Measurements from ENCODE around the gene PIP4K2C. TPM values are rescaled to one million over a fixed set of nuclear protein-coding genes. Genes with fewer than 3 reads are reported as not detected.

Gene PIP4K2C
- total RNA-seq, 2 donors from 2014 or later = 37.4 to 51.1 TPM

GRCh38 chr12:57549203-57549908 lies 41.6 kb upstream of the PIP4K2C start:
- intact Hi-C loops (cut with DNase I) = no loop called here
- no peaks in the 10 kb centered on the region for H3K9me3 ChIP-seq
- H3K27me3 ChIP-seq (replicated peaks; ENCODE audit: insufficient read depth) = peaks cover 13% of the 10 kb centered on the region
- WGBS = 33% methylated on average over 13 of the region's 13 CpGs
- no peak overlapping the region for H3K27ac ChIP-seq
- peak overlapping the region; percentile 15 to 27 for H3K4me3 ChIP-seq
- no peaks in the 10 kb centered on the region for H3K36me3 ChIP-seq
- H3K4me1 ChIP-seq (replicated peaks) = peaks cover 7% of the 10 kb centered on the region
- no peak for DNase-seq (ENCODE audit: low spot score)
- no peak for TF ChIP-seq POLR2AphosphoS5 (IDR thresholded peaks at IDR 0.05)
- TF ChIP-seq CTCF (IDR thresholded peaks at IDR 0.05) = no peak
- TF ChIP-seq POLR2A (IDR thresholded peaks at IDR 0.05) = no peak

GRCh38 chr12:57549909-57550640 lies 40.9 kb upstream of the PIP4K2C start, which contains the start of gene KIF5A:
Gene KIF5A, plus strand, starts transcription at chr12:57550044. Its CDS starts 228 bp downstream, at chr12:57550272.
- H3K27me3 ChIP-seq (replicated peaks; ENCODE audit: insufficient read depth) = peaks cover 13% of the 10 kb centered on the region
- H3K36me3 ChIP-seq = no peaks in the 10 kb centered on the region
- intact Hi-C loops (cut with DNase I) = no loop called here
- WGBS = 4% methylated on average over 52 of the region's 52 CpGs
- no peak within 1 kb of the TSS for H3K27ac ChIP-seq
- TF ChIP-seq POLR2AphosphoS5 (IDR thresholded peaks at IDR 0.05) = no peak
- TF ChIP-seq POLR2A (IDR thresholded peaks at IDR 0.05) = no peak
- TF ChIP-seq CTCF (IDR thresholded peaks at IDR 0.05) = no peak
- H3K4me3 ChIP-seq = peak within 1 kb of the TSS; percentile 15 to 27
- no peaks in the 10 kb centered on the region for H3K9me3 ChIP-seq
- DNase-seq (ENCODE audit: low spot score) = no peak
- peaks cover 7% of the 10 kb centered on the region for H3K4me1 ChIP-seq (replicated peaks)

- 61% methylated on average over 7 of the region's 7 CpGs for whole genome bisulfite sequencing
- Histone ChIP-seq H3K27ac (no peak overlapping the region), H3K36me3 (no peaks in the 10 kb centered on the region), H3K4me3 (no peak overlapping the region), H3K9me3 (no peaks in the 10 kb centered on the region), H3K4me1 (replicated peaks) (peaks cover 1% of the 10 kb centered on the region), H3K27me3 (replicated peaks; ENCODE audit: insufficient read depth) (peaks cover 13% of the 10 kb centered on the region)
- TF ChIP-seq POLR2A (IDR thresholded peaks at IDR 0.05) = no peak
- no peak for TF ChIP-seq CTCF (IDR thresholded peaks at IDR 0.05)
- TF ChIP-seq POLR2AphosphoS5 (IDR thresholded peaks at IDR 0.05) = no peak
- intact Hi-C loops (cut with DNase I) = no loop called here
- DNase-seq (ENCODE audit: low spot score) = no peak
Observed at GRCh38 chr12:57550641-57551549, 40.1 kb upstream of the PIP4K2C start.

GRCh38 chr12:57551637-57552305 lies 39.2 kb upstream of the PIP4K2C start:
- Histone ChIP-seq H3K9me3 (no peaks in the 10 kb centered on the region), H3K27me3 (replicated peaks; ENCODE audit: insufficient read depth) (peaks cover 13% of the 10 kb centered on the region), H3K4me1 (replicated peaks) (no peaks in the 10 kb centered on the region), H3K4me3 (no peak overlapping the region), H3K36me3 (no peaks in the 10 kb centered on the region), H3K27ac (no peak overlapping the region)
- DNase-seq (ENCODE audit: low spot score) = no peak
- 80% methylated on average over 3 of the region's 3 CpGs for WGBS
- intact Hi-C loops (cut with DNase I) = no loop called here
- TF ChIP-seq CTCF (IDR thresholded peaks at IDR 0.05) (no peak), POLR2A (IDR thresholded peaks at IDR 0.05) (no peak), POLR2AphosphoS5 (IDR thresholded peaks at IDR 0.05) (no peak)

Measured in prostate gland (tissue), 2 donors.